Mesenchymal stem cell (in vitro differentiated cells and primary cell): ENCODE data around the gene CFAP69.

Experiments used
- DNase-seq: peaks from one replicate; pipeline ENCODE4 v3.0.0-alpha.2; 2013
- H2AFZ ChIP-seq: one replicate; pipeline ENCODE4 v1.6.1; 2013; ENCODE audit warnings: low read depth, mild to moderate bottlenecking, control low read depth, inconsistent platforms, low read length, moderate library complexity
- H2AK5ac ChIP-seq: 2 replicates; pipeline ENCODE4 v1.6.1; 2013; ENCODE audit warnings: low read length, moderate library complexity, mild to moderate bottlenecking, inconsistent platforms; ENCODE audit not compliant: severe bottlenecking
- H2BK120ac ChIP-seq: one replicate; pipeline ENCODE4 v1.6.1; 2013; ENCODE audit warnings: low read depth, mild to moderate bottlenecking, inconsistent platforms, low read length, moderate library complexity
- H2BK12ac ChIP-seq, 2 experiments: one replicate each; pipeline ENCODE4 v1.6.1; 2013; ENCODE audit warnings: inconsistent platforms in 2 of 2, low read length in 2 of 2, mild to moderate bottlenecking in 2 of 2, moderate library complexity in 2 of 2, control low read depth in 1 of 2
- H2BK15ac ChIP-seq: one replicate; pipeline ENCODE4 v1.6.1; 2013; ENCODE audit warnings: mild to moderate bottlenecking, low read depth, inconsistent platforms; ENCODE audit not compliant: poor library complexity, severe bottlenecking
- H2BK5ac ChIP-seq: 2 replicates; pipeline ENCODE4 v1.6.1; 2013; ENCODE audit warnings: low read depth, mild to moderate bottlenecking, low read length, control low read depth, inconsistent platforms; ENCODE audit not compliant: poor library complexity, severe bottlenecking
- H3K14ac ChIP-seq, 2 experiments: one replicate each; pipeline ENCODE4 v1.6.1; 2013; ENCODE audit warnings: inconsistent platforms in 2 of 2, low read length in 2 of 2, control low read depth in 1 of 2, mild to moderate bottlenecking in 1 of 2, moderate library complexity in 1 of 2
- H3K18ac ChIP-seq, 2 experiments: one replicate each; pipeline ENCODE4 v1.6.1; 2013; ENCODE audit warnings: inconsistent platforms in 2 of 2, low read length in 2 of 2, control low read depth in 1 of 2, low read depth in 1 of 2, mild to moderate bottlenecking in 1 of 2
- H3K23ac ChIP-seq, 2 experiments: one replicate each; pipeline ENCODE4 v1.6.1; 2013; ENCODE audit warnings: inconsistent platforms in 2 of 2, low read length in 2 of 2, mild to moderate bottlenecking in 2 of 2, moderate library complexity in 2 of 2, control low read depth in 1 of 2
- H3K27ac ChIP-seq: 2 replicates; pipeline ENCODE4 v1.5.1; 2013; ENCODE audit warnings: mild to moderate bottlenecking, moderate library complexity, low read length, control low read depth, inconsistent platforms; ENCODE audit not compliant: poor library complexity, severe bottlenecking
- H3K27me3 ChIP-seq, 2 experiments: 2 replicates each; pipeline versions ENCODE4 v1.6.1 to v1.7.0; 2013; ENCODE audit warnings: low read length in 2 of 2, mild to moderate bottlenecking in 2 of 2, moderate library complexity in 2 of 2, control low read depth in 1 of 2, inconsistent platforms in 1 of 2; ENCODE audit not compliant: control insufficient read depth in 1 of 2, insufficient read depth in 1 of 2
- H3K36me3 ChIP-seq, 2 experiments: 2 replicates each; pipeline versions ENCODE4 v1.6.1 to v1.7.0; 2013; ENCODE audit warnings: low read length in 2 of 2, control low read depth in 1 of 2, inconsistent platforms in 1 of 2, low read depth in 1 of 2, mild to moderate bottlenecking in 1 of 2; ENCODE audit not compliant: insufficient read depth in 2 of 2, control insufficient read depth in 1 of 2
- H3K4ac ChIP-seq, 2 experiments: one replicate each; pipeline ENCODE4 v1.6.1; 2013; ENCODE audit warnings: inconsistent platforms in 2 of 2, low read length in 2 of 2, mild to moderate bottlenecking in 2 of 2, moderate library complexity in 2 of 2, control low read depth in 1 of 2, low read depth in 1 of 2
- H3K4me1 ChIP-seq: 2 replicates; pipeline ENCODE4 v1.6.1; 2013; ENCODE audit warnings: low read depth, low read length, control low read depth; ENCODE audit not compliant: control insufficient read depth, insufficient read depth
- H3K4me2 ChIP-seq: 2 replicates; pipeline ENCODE4 v1.6.1; 2013; ENCODE audit warnings: low read length, mild to moderate bottlenecking, inconsistent platforms; ENCODE audit not compliant: poor library complexity, severe bottlenecking
- H3K4me3 ChIP-seq, 2 experiments: 2 replicates each; pipeline versions ENCODE4 v1.5.1 to v1.7.0; 2013; ENCODE audit warnings: low read length in 2 of 2, mild to moderate bottlenecking in 2 of 2, control low read depth in 1 of 2, low read depth in 1 of 2; ENCODE audit not compliant: insufficient read depth in 1 of 2
- H3K79me1 ChIP-seq: replicated peaks from 2 replicates; pipeline ENCODE4 v1.6.1; 2013; ENCODE audit warnings: mild to moderate bottlenecking, control low read depth, low read length, inconsistent platforms; ENCODE audit not compliant: poor library complexity, severe bottlenecking
- H3K9ac ChIP-seq: 2 replicates; pipeline ENCODE4 v1.7.0; 2013; ENCODE audit warnings: mild to moderate bottlenecking, low read length, moderate library complexity
- H3K9me3 ChIP-seq: 2 replicates; pipeline ENCODE4 v1.7.0; 2013; ENCODE audit warnings: mild to moderate bottlenecking, low read length; ENCODE audit not compliant: control insufficient read depth
- H4K8ac ChIP-seq: one replicate; pipeline ENCODE4 v1.6.1; 2013; ENCODE audit warnings: inconsistent platforms, mild to moderate bottlenecking, low read length, moderate library complexity
- H4K91ac ChIP-seq: one replicate; pipeline ENCODE4 v1.6.1; 2013; ENCODE audit warnings: mild to moderate bottlenecking, low read length, inconsistent platforms
- WGBS: methylation state at CpG from one replicate; pipeline ENCODE4 v1.1.7; 2013; ENCODE audit warnings: mixed read lengths; 5-methylcytosine and 5-hydroxymethylcytosine counted together

Gene CFAP69

DNA sequence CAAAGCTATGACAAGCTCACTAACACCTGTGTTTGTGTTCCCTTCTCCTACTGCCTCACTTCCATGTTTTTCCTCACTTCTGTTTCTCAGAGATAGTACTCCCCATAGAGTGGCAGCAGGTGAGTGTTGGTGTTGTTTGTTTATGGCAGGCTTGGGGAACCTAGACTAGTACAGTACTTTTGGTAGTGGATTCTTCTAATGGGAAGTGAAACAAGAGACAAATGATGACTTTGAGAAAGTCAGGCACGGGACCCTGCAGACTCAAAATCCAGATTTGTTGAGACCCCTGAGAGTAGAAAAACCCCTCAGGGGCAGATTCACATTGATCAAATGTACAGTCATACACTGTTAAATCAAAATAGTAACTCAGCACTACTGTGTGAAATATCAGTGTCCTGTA lies 6.4 kb upstream of the CFAP69 start:
- Histone ChIP-seq H3K9me3 (no peaks in the 10 kb centered on the region), H2BK12ac (no peak overlapping the region), H4K91ac (no peak overlapping the region), H3K9ac (no peak overlapping the region), H3K18ac (no peak overlapping the region), H3K36me3 (peaks cover 0 to 28% of the 10 kb centered on the region in 2 experiments), H3K79me1 (no peaks in the 10 kb centered on the region), H3K27ac (no peak overlapping the region), H3K4me2 (no peak overlapping the region), H3K4me1 (no peaks in the 10 kb centered on the region), H2AK5ac (no peak overlapping the region), H3K4me3 (no peak overlapping the region), H3K27me3 (peaks cover 0 to 14% of the 10 kb centered on the region in 2 experiments), H4K8ac (no peak overlapping the region), H3K23ac (no peak overlapping the region), H2AFZ (no peak overlapping the region), H3K4ac (no peak overlapping the region), H2BK120ac (no peak overlapping the region), H2BK15ac (no peak overlapping the region), H2BK5ac (no peak overlapping the region), H3K14ac (no peak overlapping the region)
- no peak for DNase-seq
- 89% methylated on average over 1 of the region's 1 CpG for WGBS

GRCh38 chr7:90239050-90239449 lies 5.9 kb upstream of the CFAP69 start:
- Histone ChIP-seq H2BK5ac (no peak overlapping the region), H3K4me2 (no peak overlapping the region), H2AFZ (no peak overlapping the region), H2BK12ac (no peak overlapping the region), H3K4me1 (no peaks in the 10 kb centered on the region), H4K91ac (no peak overlapping the region), H3K4me3 (no peak overlapping the region), H3K18ac (no peak overlapping the region), H3K79me1 (no peaks in the 10 kb centered on the region), H3K36me3 (peaks cover 0 to 23% of the 10 kb centered on the region in 2 experiments), H3K27ac (no peak overlapping the region), H3K23ac (no peak overlapping the region), H2AK5ac (no peak overlapping the region), H2BK120ac (no peak overlapping the region), H3K4ac (no peak overlapping the region), H3K14ac (no peak overlapping the region), H2BK15ac (no peak overlapping the region), H3K9ac (no peak overlapping the region), H3K27me3 (peaks cover 0 to 16% of the 10 kb centered on the region in 2 experiments), H3K9me3 (no peaks in the 10 kb centered on the region), H4K8ac (no peak overlapping the region)
- DNase-seq, result no peak
- 91% methylated on average over 1 of the region's 3 CpGs for WGBS

GRCh38 chr7:90239625-90240228 lies 5.2 kb upstream of the CFAP69 start:
- H2BK5ac ChIP-seq, result no peak overlapping the region
- H2BK12ac ChIP-seq, result no peak overlapping the region
- no peak overlapping the region for H3K4ac ChIP-seq
- WGBS, result 85% methylated on average over 5 of the region's 9 CpGs
- H2AFZ ChIP-seq, result no peak overlapping the region
- H3K18ac ChIP-seq, result no peak overlapping the region
- H2BK120ac ChIP-seq, result no peak overlapping the region
- H2BK15ac ChIP-seq, result no peak overlapping the region
- no peaks in the 10 kb centered on the region for H3K79me1 ChIP-seq
- H4K8ac ChIP-seq, result no peak overlapping the region
- DNase-seq, result no peak
- H3K9me3 ChIP-seq, result no peaks in the 10 kb centered on the region
- no peak overlapping the region for H3K9ac ChIP-seq
- H3K36me3 ChIP-seq, result peaks cover 0 to 20% of the 10 kb centered on the region in 2 experiments
- no peak overlapping the region for H2AK5ac ChIP-seq
- H3K4me2 ChIP-seq, result no peak overlapping the region
- H3K4me3 ChIP-seq, result peak overlapping the region in 1 of 2 experiments; percentile 11
- peaks cover 0 to 16% of the 10 kb centered on the region in 2 experiments for H3K27me3 ChIP-seq
- H3K27ac ChIP-seq, result no peak overlapping the region
- H3K4me1 ChIP-seq, result peaks cover 3% of the 10 kb centered on the region
- H3K14ac ChIP-seq, result no peak overlapping the region
- no peak overlapping the region for H3K23ac ChIP-seq
- H4K91ac ChIP-seq, result no peak overlapping the region

DNA sequence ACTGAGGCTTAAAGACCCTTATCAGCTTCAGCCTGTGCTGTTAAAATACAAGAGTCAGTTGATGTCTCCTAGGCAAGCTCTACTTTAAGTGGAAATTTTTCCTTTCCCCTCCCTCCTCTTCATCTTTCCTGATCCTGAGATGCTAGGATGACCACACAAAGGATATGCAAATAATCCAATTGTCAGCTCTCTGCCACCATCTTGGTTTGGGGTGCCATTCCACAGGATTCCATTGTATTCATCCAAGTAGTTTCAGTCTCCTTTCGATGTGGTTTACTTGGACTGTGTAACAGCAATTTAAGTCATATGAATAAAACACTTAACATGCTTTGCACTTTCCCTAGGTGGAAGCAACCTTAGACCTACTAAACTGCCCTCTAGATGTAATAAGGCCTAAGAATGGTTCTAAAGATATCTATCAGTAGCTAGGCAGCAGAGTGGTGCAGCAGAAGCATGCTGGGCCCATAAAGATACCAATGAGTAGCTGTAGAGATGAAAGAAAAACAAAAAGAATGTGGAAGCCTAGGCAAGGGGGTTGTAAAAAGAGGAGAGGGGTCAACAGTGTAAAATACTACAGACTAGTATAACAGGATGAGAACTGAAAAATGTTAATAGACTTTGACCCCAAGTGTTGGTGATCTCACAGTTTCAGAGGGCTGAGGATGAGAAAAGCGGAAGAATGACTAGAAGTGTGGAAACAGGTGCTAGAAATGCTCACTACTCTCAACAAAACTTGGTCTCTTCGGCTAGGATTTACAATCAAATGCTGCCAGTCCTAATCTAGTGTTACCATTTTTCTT lies 2.4 kb upstream of the CFAP69 start:
- no peak overlapping the region for H2AK5ac ChIP-seq
- H3K4me3 ChIP-seq, result no peak overlapping the region
- no peak overlapping the region for H2BK15ac ChIP-seq
- H3K18ac ChIP-seq, result no peak overlapping the region
- H3K4me1 ChIP-seq, result peaks cover 10% of the 10 kb centered on the region
- no peak for DNase-seq
- peaks cover 0 to 10% of the 10 kb centered on the region in 2 experiments for H3K36me3 ChIP-seq
- no peaks in the 10 kb centered on the region for H3K79me1 ChIP-seq
- H2BK5ac ChIP-seq, result no peak overlapping the region
- H3K27ac ChIP-seq, result no peak overlapping the region
- 84% methylated on average over 2 of the region's 3 CpGs for WGBS
- no peak overlapping the region for H4K8ac ChIP-seq
- H3K9ac ChIP-seq, result no peak overlapping the region
- no peak overlapping the region for H2BK12ac ChIP-seq
- H4K91ac ChIP-seq, result no peak overlapping the region
- H2AFZ ChIP-seq, result no peak overlapping the region
- no peak overlapping the region for H3K4ac ChIP-seq
- no peak overlapping the region for H3K23ac ChIP-seq
- H3K9me3 ChIP-seq, result no peaks in the 10 kb centered on the region
- no peak overlapping the region for H2BK120ac ChIP-seq
- H3K4me2 ChIP-seq, result no peak overlapping the region
- H3K27me3 ChIP-seq, result peaks cover 0 to 33% of the 10 kb centered on the region in 2 experiments
- H3K14ac ChIP-seq, result no peak overlapping the region
